ENCODE results near the gene PHACTR3.
A peak's percentile ranks its signal among the peaks of the same experiment; 100 is the strongest.

The PHACTR3 gene

DNA sequence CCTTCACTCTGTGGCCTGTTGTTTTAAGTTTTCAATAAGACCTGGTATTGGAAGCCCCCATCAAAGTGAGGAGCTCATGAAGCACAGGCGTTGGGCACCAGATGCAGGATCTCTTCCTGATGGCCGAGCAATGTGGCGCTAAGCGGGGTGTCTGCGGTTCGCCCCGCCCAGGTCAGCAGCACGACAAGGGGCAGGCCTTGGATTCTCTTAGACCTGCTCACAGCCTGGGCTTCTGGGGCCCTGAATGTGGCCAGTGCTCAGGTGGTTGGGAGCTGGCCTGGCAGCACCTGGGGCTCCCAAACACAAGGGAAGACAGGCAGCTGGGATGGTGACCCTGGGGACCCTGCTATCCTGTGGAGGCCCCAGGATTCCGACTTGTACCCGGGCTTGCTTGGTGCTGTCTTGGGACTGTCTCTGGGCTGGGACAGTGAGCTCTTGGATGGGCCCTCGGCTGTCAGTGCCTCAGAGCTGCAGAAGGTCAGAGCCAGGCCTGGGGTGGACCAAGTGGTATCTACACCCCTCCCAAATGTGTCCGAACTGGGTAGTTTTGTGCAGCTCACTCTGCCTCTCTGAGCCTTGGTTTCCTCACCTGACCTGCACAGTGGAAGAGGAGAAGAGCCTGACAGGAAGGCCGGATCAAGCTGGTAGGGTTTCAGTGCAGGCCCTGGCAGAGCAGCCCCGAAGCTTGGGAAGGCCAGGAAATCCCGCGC, 69.1 kb downstream of the PHACTR3 start:
- no peak overlapping the region for H3K4me3 ChIP-seq (ENCODE audit: severe bottlenecking)
- peaks cover 86% of the 10 kb centered on the region for H3K27me3 ChIP-seq (ENCODE audit: insufficient read depth, poor library complexity, severe bottlenecking)
- ATAC-seq (ENCODE audit: low read depth) = peak; percentile 24
- no peak overlapping the region for H3K27ac ChIP-seq (ENCODE audit: poor library complexity, severe bottlenecking)
- H3K36me3 ChIP-seq (ENCODE audit: low read depth) = no peaks in the 10 kb centered on the region
- H3K4me1 ChIP-seq (ENCODE audit: insufficient read depth, poor library complexity, severe bottlenecking) = no peaks in the 10 kb centered on the region
- no peak for DNase-seq (ENCODE audit: low spot score)
- TF ChIP-seq, protein P1, sequence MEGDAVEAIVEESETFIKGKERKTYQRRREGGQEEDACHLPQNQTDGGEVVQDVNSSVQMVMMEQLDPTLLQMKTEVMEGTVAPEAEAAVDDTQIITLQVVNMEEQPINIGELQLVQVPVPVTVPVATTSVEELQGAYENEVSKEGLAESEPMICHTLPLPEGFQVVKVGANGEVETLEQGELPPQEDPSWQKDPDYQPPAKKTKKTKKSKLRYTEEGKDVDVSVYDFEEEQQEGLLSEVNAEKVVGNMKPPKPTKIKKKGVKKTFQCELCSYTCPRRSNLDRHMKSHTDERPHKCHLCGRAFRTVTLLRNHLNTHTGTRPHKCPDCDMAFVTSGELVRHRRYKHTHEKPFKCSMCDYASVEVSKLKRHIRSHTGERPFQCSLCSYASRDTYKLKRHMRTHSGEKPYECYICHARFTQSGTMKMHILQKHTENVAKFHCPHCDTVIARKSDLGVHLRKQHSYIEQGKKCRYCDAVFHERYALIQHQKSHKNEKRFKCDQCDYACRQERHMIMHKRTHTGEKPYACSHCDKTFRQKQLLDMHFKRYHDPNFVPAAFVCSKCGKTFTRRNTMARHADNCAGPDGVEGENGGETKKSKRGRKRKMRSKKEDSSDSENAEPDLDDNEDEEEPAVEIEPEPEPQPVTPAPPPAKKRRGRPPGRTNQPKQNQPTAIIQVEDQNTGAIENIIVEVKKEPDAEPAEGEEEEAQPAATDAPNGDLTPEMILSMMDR (IDR thresholded peaks at IDR 0.05; ENCODE audit: poor library complexity, severe bottlenecking) = no peak
- H3K9me3 ChIP-seq (ENCODE audit: severe bottlenecking) = no peaks in the 10 kb centered on the region

DNA sequence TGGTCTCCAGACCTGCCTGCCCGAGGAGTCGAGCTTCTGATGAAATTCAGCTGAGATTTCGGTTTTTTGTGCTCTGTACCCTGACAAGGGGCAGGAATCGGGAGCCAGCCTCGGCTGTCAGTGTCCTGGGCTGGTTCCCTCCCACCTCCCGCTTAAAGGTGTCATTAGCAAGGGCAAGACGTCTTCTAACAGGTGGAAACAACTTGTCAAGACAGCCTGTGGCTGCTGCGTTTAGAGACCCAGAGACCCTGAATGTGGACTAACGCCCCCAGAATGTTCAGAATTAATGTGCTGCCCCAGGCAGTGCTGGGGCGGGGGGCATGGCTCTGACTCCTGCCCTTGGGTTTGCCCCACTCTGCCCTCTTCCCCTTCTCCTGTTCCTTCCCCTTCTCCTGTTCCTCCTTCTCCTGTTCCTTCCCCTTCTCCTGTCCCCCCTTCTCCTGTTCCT, 69.7 kb downstream of the PHACTR3 start:
- TF ChIP-seq, protein P1 (IDR thresholded peaks at IDR 0.05; ENCODE audit: poor library complexity, severe bottlenecking) = no peak
- Histone ChIP-seq H3K4me1 (ENCODE audit: insufficient read depth, poor library complexity, severe bottlenecking) (no peaks in the 10 kb centered on the region), H3K4me3 (ENCODE audit: severe bottlenecking) (no peak overlapping the region), H3K27ac (ENCODE audit: poor library complexity, severe bottlenecking) (no peak overlapping the region), H3K9me3 (ENCODE audit: severe bottlenecking) (no peaks in the 10 kb centered on the region), H3K36me3 (ENCODE audit: low read depth) (no peaks in the 10 kb centered on the region), H3K27me3 (ENCODE audit: insufficient read depth, poor library complexity, severe bottlenecking) (peaks cover 86% of the 10 kb centered on the region)
- DNase-seq (ENCODE audit: low spot score) = no peak
- ATAC-seq (ENCODE audit: low read depth) = peak; percentile 3; the same call in 2 of the 3 replicates

DNA sequence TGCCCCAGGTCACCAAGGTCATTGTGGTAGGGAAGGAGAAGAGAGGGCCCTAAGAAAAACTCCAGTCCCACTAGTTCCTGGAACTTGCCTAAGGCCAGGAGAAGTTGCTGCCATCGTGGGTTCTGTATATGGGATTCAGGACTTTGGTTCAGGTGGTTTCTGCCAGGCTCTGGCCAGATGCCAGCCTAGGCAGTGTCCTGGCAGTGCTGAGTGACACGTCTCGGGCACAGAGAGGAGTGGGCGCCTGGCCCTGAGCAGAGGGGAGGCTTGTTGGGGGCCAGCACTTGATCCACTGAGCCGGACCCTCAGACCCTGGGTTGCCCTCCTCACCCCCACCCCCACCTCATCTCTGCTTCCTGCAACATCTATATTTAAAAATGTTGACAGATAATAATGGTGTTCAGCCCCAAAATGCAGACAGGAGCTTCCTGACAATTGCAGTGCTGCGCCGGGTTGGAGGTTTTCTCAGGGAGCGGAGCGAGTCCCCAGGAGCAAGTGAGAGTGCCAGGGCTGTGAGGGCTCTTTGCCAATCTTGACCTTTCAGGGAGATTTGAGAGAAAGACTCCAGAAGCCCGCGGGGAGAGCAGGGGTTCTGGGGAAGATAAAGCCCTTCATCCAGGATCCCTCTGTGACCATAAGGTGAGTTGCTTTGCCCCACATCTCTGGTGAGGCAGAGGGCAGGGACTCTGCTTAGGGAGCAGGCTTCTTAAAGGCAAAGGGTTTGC, 71.9 kb downstream of the PHACTR3 start:
- no peak overlapping the region for H3K4me3 ChIP-seq (ENCODE audit: severe bottlenecking)
- H3K36me3 ChIP-seq (ENCODE audit: low read depth) = no peaks in the 10 kb centered on the region
- ATAC-seq (ENCODE audit: low read depth) (no peak), DNase-seq (ENCODE audit: low spot score) (no peak)
- no peak overlapping the region for H3K27ac ChIP-seq (ENCODE audit: poor library complexity, severe bottlenecking)
- H3K4me1 ChIP-seq (ENCODE audit: insufficient read depth, poor library complexity, severe bottlenecking) = no peaks in the 10 kb centered on the region
- TF ChIP-seq, protein P1 (IDR thresholded peaks at IDR 0.05; ENCODE audit: poor library complexity, severe bottlenecking) = no peak
- H3K9me3 ChIP-seq (ENCODE audit: severe bottlenecking) = no peaks in the 10 kb centered on the region
- peaks cover 87% of the 10 kb centered on the region for H3K27me3 ChIP-seq (ENCODE audit: insufficient read depth, poor library complexity, severe bottlenecking)

DNA sequence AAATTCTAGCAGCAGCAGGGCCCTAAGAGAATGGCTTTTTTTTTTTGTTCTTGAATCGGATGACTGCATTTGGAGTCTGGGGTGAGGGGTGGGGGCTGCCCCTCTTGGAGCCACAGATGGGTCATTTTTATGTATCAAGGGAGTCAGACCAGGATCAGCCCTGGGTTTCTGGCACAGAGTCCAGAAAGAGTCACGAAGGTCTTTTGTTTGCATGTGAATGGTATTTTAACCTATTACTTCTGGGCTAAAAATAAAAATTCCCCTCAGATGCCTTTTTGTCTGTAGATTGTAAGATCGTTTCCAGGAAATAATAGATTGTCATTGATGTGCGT, 72.5 kb downstream of the PHACTR3 start:
- H3K4me1 ChIP-seq (ENCODE audit: insufficient read depth, poor library complexity, severe bottlenecking) = no peaks in the 10 kb centered on the region
- H3K4me3 ChIP-seq (ENCODE audit: severe bottlenecking) = no peak overlapping the region
- H3K36me3 ChIP-seq (ENCODE audit: low read depth) = no peaks in the 10 kb centered on the region
- no peak for ATAC-seq (ENCODE audit: low read depth)
- H3K9me3 ChIP-seq (ENCODE audit: severe bottlenecking) = no peaks in the 10 kb centered on the region
- TF ChIP-seq, protein P1 (IDR thresholded peaks at IDR 0.05; ENCODE audit: poor library complexity, severe bottlenecking) = no peak
- H3K27ac ChIP-seq (ENCODE audit: poor library complexity, severe bottlenecking) = no peak overlapping the region
- DNase-seq (ENCODE audit: low spot score) = no peak
- peaks cover 91% of the 10 kb centered on the region for H3K27me3 ChIP-seq (ENCODE audit: insufficient read depth, poor library complexity, severe bottlenecking)

DNA sequence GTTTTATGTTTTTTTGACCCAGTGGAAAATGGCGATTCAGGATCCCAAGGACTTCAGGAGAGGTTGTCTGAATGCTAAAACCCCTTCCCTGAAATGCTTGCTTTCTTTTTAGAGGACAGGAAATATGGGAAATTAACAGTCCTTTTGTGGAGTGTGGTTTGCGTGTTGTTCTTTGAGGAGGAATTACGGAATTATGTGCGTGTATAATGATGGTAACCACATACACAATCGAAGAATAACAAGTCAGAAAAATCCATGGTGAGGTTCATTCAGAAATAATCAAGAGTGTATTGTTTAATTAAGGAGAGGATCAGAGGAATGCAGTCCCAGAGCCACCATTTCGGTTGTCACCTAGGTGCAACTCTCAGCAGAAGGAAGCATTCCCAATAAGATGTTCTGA, 73.2 kb downstream of the PHACTR3 start:
- no peaks in the 10 kb centered on the region for H3K36me3 ChIP-seq (ENCODE audit: low read depth)
- H3K27ac ChIP-seq (ENCODE audit: poor library complexity, severe bottlenecking) = no peak overlapping the region
- H3K4me3 ChIP-seq (ENCODE audit: severe bottlenecking) = no peak overlapping the region
- TF ChIP-seq, protein P1 (IDR thresholded peaks at IDR 0.05; ENCODE audit: poor library complexity, severe bottlenecking) = no peak
- no peak for DNase-seq (ENCODE audit: low spot score)
- no peak for ATAC-seq (ENCODE audit: low read depth)
- no peaks in the 10 kb centered on the region for H3K9me3 ChIP-seq (ENCODE audit: severe bottlenecking)
- H3K4me1 ChIP-seq (ENCODE audit: insufficient read depth, poor library complexity, severe bottlenecking) = no peaks in the 10 kb centered on the region
- peaks cover 90% of the 10 kb centered on the region for H3K27me3 ChIP-seq (ENCODE audit: insufficient read depth, poor library complexity, severe bottlenecking)
